Right forelimb (tissue), 1 donor: ENCODE data around the gene PPP2R2B.

Source experiments
- DNase-seq: peaks from one replicate; pipeline ENCODE4 v3.0.0-alpha.2; 2018

Gene PPP2R2B

DNA sequence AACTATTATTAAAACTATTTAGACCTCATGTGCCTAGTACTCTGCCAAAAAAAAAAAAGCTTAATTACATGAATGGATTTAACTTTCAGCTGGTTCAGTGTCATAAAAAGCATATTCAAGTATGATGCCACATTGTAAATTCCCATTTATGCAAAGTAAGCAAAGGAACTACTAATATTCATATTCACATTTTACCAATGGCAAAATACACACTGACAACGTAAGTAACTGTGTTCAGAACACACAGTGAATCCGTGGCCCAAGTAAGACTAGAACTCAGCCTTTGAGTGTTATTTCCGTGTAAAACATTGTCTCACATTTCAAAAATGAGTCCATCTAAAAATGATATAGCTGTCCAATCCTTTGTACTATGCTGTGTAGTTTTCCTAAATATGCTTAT lies 56.8 kb downstream of the PPP2R2B start:
- no peak for DNase-seq

- no peak for DNase-seq
Measured at GRCh38 chr5:146820987-146821386, 57.6 kb downstream of the PPP2R2B start.

- no peak for DNase-seq
Measured at GRCh38 chr5:146818822-146819221, 59.7 kb downstream of the PPP2R2B start.

GRCh38 chr5:146817973-146818372 lies 60.6 kb downstream of the PPP2R2B start:
- no peak for DNase-seq

- no peak for DNase-seq
Measured at GRCh38 chr5:146816775-146817387, 61.7 kb downstream of the PPP2R2B start.

DNA sequence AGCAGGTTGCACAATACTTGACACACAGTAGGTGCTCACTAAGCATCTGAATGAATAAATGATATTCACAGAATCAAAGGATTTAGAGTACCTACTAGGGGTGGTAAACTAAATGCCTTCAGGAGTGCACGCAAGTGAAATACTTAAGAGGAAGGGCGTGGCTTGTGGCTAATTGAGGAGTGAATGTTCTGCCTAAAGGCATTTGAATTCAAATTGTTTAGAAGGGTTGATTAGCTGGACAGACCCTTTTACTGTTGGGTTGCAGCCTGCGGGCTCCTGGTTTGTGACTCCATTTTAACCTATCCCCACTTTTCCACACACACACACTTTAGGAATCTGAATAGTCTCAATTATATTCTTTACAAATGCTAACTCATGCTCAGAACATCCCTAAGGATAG lies 63.1 kb downstream of the PPP2R2B start:
- DNase-seq: no peak

- no peak for DNase-seq
Measured at GRCh38 chr5:146813346-146814157, 65.0 kb downstream of the PPP2R2B start.

- DNase-seq: no peak
Measured at GRCh38 chr5:146805081-146805480, 73.5 kb downstream of the PPP2R2B start.

DNA sequence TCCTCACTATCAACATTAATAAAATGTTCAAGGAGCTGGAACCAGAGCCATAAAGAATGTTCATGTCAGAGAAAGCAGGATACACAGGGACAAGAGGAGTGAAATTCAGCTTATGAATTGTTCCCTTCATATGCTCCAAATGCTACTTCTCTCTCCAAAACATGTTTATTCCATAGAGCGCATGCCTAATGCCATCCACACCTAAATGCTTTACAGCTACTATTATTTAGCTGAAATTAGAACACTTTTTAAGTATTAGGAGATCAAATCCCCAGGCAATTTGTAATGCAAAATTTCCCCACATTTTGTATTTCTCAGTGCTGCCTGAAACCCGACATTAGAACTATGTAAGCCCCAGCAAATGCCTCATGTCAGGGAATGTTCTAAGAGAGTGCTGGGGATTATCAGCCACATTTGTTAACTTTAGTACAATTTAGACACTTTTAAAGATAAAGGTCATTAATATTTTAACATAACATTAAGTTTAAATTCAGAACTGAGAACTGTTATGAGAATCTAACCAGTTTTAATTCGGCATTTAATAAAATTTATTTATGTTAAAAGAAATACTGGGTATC lies 75.5 kb downstream of the PPP2R2B start:
- DNase-seq: no peak

- DNase-seq: no peak
Measured at GRCh38 chr5:146799671-146800070, 78.9 kb downstream of the PPP2R2B start.

- DNase-seq: no peak
Measured at GRCh38 chr5:146799231-146799630, 79.3 kb downstream of the PPP2R2B start.

- DNase-seq: no peak
Measured at GRCh38 chr5:146797658-146798057, 80.9 kb downstream of the PPP2R2B start.

DNA sequence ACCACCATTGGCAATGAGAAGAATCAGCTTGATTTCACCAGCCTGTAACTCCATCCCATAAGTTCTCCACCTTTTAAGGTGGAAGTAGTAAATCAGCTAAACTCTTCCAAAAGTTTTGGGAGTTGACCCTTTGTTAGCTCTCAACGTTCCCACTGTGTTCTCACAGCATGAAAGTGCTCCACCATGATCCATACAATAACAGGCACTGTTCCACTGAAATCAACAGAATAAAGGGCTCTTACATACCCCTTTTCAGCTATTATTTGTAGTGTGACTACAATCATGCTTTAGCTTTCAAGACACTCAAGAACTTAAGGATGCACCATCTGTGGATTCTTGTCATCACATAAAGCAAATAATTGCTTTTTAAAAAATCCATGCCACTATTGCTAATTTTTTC lies 81.6 kb downstream of the PPP2R2B start:
- DNase-seq: no peak

DNA sequence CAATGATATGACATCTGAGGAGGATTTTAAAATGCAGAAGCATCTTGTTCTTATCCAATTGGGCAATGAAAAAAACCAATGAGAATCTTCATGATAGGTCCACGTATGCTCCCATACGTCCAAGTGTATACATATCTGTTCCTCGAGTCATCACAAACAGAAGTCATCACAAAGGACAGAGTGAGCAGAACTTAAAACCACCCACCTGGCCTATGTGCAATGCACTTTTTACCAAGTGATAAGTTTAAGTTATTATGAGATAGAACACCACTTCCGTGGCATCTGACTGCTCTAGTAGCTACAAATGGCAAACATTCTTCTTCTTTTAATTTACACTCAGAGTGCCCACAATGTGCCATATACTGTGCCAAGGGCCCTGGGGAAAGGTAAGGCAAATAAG lies 82.4 kb downstream of the PPP2R2B start:
- DNase-seq: no peak

- no peak for DNase-seq
Measured at GRCh38 chr5:146794326-146795029, 84.1 kb downstream of the PPP2R2B start.

DNA sequence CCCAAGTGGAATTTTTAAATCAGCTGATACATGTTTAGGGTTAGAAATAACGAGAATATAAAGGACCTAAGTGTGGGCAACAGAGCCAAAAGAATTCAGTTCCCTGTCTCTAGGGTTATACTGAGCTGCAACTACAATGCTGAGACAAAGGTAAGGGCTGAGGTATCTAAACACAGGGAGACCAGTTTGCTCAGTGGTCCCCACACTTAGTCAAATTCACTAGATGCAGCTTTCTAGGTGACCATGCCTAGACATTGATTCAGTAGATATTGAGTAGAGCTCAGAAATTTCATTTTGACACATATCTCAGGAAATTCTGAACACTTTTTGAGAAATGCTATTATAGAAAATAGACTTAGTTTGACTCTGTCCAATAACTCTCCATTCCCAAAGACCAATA lies 84.8 kb downstream of the PPP2R2B start:
- DNase-seq: no peak

GRCh38 chr5:146791471-146791870 lies 87.1 kb downstream of the PPP2R2B start:
- no peak for DNase-seq

DNA sequence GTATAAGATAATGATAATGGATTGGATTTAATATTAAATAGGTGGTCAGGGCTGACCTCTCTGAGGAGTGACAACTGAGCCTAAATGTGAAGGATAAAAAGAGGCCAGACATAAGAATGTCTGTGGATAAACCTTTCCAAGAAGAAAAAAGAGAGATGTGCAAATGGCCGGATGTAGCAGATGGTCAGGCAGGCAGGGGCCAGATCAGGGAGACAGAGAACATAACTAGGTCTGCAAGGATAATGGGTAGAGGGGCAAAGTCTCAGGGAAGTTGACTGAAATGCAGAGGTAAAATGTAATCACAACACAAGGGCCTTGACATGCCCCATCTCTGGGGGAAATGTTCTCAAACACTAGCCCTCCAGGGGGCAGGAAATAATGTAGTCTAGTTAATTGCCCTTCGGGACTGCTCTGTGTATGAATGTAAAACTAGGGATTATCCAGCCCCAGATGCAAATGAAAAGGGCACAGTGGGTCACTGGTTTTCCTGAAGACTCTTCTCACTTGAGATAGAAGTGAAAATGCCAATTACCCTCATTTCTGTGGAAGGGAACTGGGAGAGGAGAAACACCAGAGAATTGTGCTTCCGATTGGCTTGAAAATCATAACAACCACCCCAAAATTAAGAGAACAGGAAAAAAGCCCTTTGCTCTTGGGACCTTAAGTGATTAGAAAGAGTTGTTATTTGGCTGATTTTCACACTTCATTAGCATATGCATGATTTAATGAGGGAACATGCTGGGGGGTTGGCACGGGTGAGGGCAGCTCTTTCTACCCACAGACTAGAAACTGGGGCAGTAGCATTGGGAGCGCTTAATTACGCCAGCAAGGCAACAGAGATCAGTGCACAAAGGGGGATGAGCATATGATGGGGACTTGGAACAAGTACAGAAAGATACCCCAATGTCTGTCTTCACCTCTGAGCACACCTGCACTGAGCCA lies 88.6 kb downstream of the PPP2R2B start:
- DNase-seq: no peak

DNA sequence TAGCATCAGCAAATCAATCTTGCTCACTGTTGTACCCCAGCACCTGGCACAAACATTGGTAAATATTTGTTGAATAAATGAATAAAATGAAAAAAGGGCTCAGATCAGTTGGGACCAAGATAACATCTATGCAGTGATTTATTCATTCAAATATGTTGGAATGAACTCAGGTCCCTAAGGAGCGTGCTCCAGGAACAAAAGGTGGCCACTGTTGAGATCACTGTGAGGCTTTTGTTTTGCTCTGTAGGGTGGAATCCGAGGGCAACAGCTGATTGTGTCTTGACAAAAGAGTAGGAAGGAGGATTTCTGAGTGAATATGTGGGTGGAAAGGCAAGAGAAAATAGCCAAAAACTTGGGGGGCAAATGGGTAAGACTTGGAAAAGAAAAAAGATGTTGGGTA lies 89.7 kb downstream of the PPP2R2B start:
- DNase-seq: no peak

DNA sequence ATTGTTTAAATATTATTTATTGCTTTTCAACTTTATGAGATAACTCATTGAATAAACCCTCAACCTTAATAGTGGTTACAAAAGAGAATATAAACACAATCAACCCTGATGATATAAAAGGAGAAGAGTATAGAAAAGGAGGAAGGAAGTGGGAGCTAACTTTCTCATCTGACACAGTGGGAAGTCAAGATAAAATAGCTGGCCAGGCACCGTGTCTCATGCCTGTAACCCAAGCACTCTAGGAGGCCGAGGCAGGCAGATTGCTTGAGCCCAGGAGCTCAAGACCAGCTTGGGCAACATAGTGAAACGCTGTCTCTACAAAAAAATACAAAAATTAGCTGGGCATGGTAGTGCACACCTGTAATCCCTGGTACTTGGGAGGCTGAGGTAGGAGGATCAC lies 93.5 kb downstream of the PPP2R2B start:
- DNase-seq: no peak

GRCh38 chr5:146781157-146781556 lies 97.4 kb downstream of the PPP2R2B start:
- no peak for DNase-seq

DNA sequence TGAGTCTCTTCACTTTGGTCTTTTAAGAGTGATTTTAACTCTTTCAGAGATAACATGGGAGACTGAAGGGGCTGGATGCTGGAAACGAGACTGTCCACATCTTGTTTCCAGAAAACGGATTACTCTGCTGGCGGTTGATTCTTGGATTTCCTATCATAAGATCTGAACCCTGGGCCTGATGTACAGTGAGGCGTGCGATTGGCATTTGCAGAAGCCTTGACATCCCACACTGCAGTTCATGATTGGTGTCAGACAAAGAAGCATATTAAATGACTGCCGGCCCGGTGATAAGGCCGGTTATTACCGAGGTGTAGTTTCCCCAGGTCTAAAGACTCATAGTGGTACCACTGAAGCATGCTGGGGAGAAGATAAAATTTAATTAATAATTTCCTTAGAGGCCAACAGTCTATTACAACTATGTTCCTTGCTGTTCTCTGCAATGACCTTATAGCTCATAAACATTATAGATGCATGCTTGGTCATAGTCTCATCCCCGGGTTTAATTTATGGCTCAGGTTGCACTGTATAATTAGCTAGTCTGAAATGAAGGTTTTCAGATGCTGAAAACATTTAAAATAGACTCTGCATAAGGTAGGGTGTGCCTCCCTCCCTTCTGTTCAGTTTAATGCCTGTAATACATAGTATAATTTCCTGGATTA lies 99.2 kb downstream of the PPP2R2B start:
- DNase-seq: no peak
